H9 (cell line): ENCODE data around the gene TBCEL. TPM values are rescaled to one million over a fixed set of nuclear protein-coding genes. Genes with fewer than 3 reads are reported as not detected.

ENCODE experiments used
- DNase-seq: peaks from one replicate; pipeline ENCODE4 v3.0.0-alpha.2; 2017
- H2AFZ ChIP-seq: one replicate; pipeline ENCODE4 v1.6.1; 2013; ENCODE audit warnings: mild to moderate bottlenecking, low read length, control low read depth, moderate library complexity
- H2AK5ac ChIP-seq: 2 replicates; pipeline ENCODE4 v1.6.1; 2013; ENCODE audit warnings: low read length, control low read depth, mixed read lengths; ENCODE audit not compliant: insufficient read length
- H2BK120ac ChIP-seq: one replicate; pipeline ENCODE4 v1.6.1; 2013; ENCODE audit warnings: low read depth, mild to moderate bottlenecking, low read length, control low read depth, inconsistent platforms; ENCODE audit not compliant: poor library complexity, severe bottlenecking
- H2BK12ac ChIP-seq: 2 replicates; pipeline ENCODE4 v1.6.1; 2013; ENCODE audit warnings: low read length, control low read depth, mixed read lengths, low read depth; ENCODE audit not compliant: insufficient read length
- H2BK15ac ChIP-seq: 2 replicates; pipeline ENCODE4 v1.6.1; 2013; ENCODE audit warnings: low read depth, low read length, control low read depth
- H2BK20ac ChIP-seq: one replicate; pipeline ENCODE4 v1.6.1; 2013; ENCODE audit warnings: low read depth, mild to moderate bottlenecking, low read length, control low read depth, inconsistent platforms; ENCODE audit not compliant: poor library complexity, severe bottlenecking
- H2BK5ac ChIP-seq: 2 replicates; pipeline ENCODE4 v1.6.1; 2013; ENCODE audit warnings: low read length, control low read depth, mixed read lengths; ENCODE audit not compliant: insufficient read length
- H3K14ac ChIP-seq: 2 replicates; pipeline ENCODE4 v1.6.1; 2013; ENCODE audit warnings: low read length, control low read depth; ENCODE audit not compliant: insufficient read depth
- H3K18ac ChIP-seq: 2 replicates; pipeline ENCODE4 v1.6.1; 2013; ENCODE audit warnings: low read depth, mild to moderate bottlenecking, mixed read lengths, low read length, control low read depth; ENCODE audit not compliant: insufficient read length
- H3K23ac ChIP-seq: 2 replicates; pipeline ENCODE4 v1.6.1; 2013; ENCODE audit warnings: low read length, control low read depth, mixed read lengths, low read depth; ENCODE audit not compliant: insufficient read length
- H3K23me2 ChIP-seq: 2 replicates; pipeline ENCODE4 v1.6.1; 2013; ENCODE audit warnings: low read depth, mild to moderate bottlenecking, mixed read lengths, low read length, control low read depth; ENCODE audit not compliant: insufficient read length, poor library complexity, severe bottlenecking
- H3K27ac ChIP-seq: 2 replicates; pipeline ENCODE4 v1.5.1; 2013; ENCODE audit warnings: low read length, control low read depth, mixed read lengths, low read depth; ENCODE audit not compliant: insufficient read length
- H3K27me3 ChIP-seq: 2 replicates; pipeline ENCODE4 v1.6.1; 2013; ENCODE audit warnings: low read length, control low read depth, inconsistent platforms; ENCODE audit not compliant: insufficient read depth
- H3K4ac ChIP-seq: 2 replicates; pipeline ENCODE4 v1.6.1; 2013; ENCODE audit warnings: low read depth, mild to moderate bottlenecking, control low read depth, inconsistent platforms, low read length, moderate library complexity
- H3K4me1 ChIP-seq: 2 replicates; pipeline ENCODE4 v1.6.1; 2013; ENCODE audit warnings: low read length, control low read depth, inconsistent platforms; ENCODE audit not compliant: insufficient read depth
- H3K4me2 ChIP-seq: 2 replicates; pipeline ENCODE4 v1.6.1; 2013; ENCODE audit warnings: low read length, control low read depth, mixed read lengths; ENCODE audit not compliant: insufficient read length, insufficient read depth
- H3K56ac ChIP-seq: 2 replicates; pipeline ENCODE4 v1.6.1; 2013; ENCODE audit warnings: low read depth, mild to moderate bottlenecking, mixed read lengths, low read length, control low read depth; ENCODE audit not compliant: insufficient read length
- H3K79me1 ChIP-seq: 2 replicates; pipeline ENCODE4 v1.6.1; 2013; ENCODE audit warnings: low read depth, mild to moderate bottlenecking, moderate library complexity, low read length, control low read depth, inconsistent platforms; ENCODE audit not compliant: insufficient read depth, poor library complexity, severe bottlenecking
- H3K79me2 ChIP-seq: 2 replicates; pipeline ENCODE4 v1.6.1; 2013; ENCODE audit warnings: low read length, control low read depth, inconsistent platforms; ENCODE audit not compliant: insufficient read depth
- H3K9ac ChIP-seq: 2 replicates; pipeline ENCODE4 v1.6.1; 2013; ENCODE audit warnings: low read length, control low read depth, mixed read lengths; ENCODE audit not compliant: insufficient read length; ENCODE audit errors: extremely low read depth
- H3K9me3 ChIP-seq: one replicate; pipeline ENCODE4 v1.6.1; 2013; ENCODE audit warnings: low read depth, low read length, inconsistent platforms; ENCODE audit not compliant: control insufficient read depth
- H3T11ph ChIP-seq: one replicate; pipeline ENCODE4 v1.6.1; 2013; ENCODE audit warnings: mild to moderate bottlenecking, low read length, control low read depth, inconsistent platforms
- H4K20me1 ChIP-seq: one replicate; pipeline ENCODE4 v1.6.1; 2013; ENCODE audit not compliant: control insufficient read depth, insufficient read length, insufficient read depth
- H4K5ac ChIP-seq: 2 replicates; pipeline ENCODE4 v1.6.1; 2013; ENCODE audit warnings: low read depth, mild to moderate bottlenecking, mixed read lengths, low read length, control low read depth; ENCODE audit not compliant: insufficient read length
- H4K8ac ChIP-seq: replicated peaks from 2 replicates; pipeline ENCODE4 v1.6.1; 2013; ENCODE audit warnings: low read length, control low read depth, mixed read lengths, low read depth; ENCODE audit not compliant: insufficient read length
- H4K91ac ChIP-seq: 2 replicates; pipeline ENCODE4 v1.6.1; 2013; ENCODE audit warnings: low read depth, mild to moderate bottlenecking, moderate library complexity, mixed read lengths, low read length, control low read depth; ENCODE audit not compliant: insufficient read length
- H3K27ac Mint-ChIP-seq, 3 experiments: 2 replicates in 2 of 3; 3 replicates in 1 of 3; pipeline ENCODE4 v1.8.0; 2020 to 2021; ENCODE audit warnings: mixed read lengths in 3 of 3, mild to moderate bottlenecking in 1 of 3, moderate library complexity in 1 of 3
- H3K27me3 Mint-ChIP-seq: 2 replicates; pipeline ENCODE4 v1.8.0; 2021; ENCODE audit warnings: low read depth, mild to moderate bottlenecking, moderate library complexity, mixed read lengths
- H3K36me3 Mint-ChIP-seq, 3 experiments: 2 replicates in 2 of 3; 3 replicates in 1 of 3; pipeline ENCODE4 v1.8.0; 2020 to 2021; ENCODE audit warnings: low read depth in 3 of 3, mixed read lengths in 3 of 3; ENCODE audit not compliant: insufficient read depth in 1 of 3
- H3K4me1 Mint-ChIP-seq, 2 experiments: 2 replicates each; pipeline ENCODE4 v1.8.0; 2020; ENCODE audit warnings: mixed read lengths in 2 of 2
- H3K4me3 Mint-ChIP-seq, 2 experiments: 2 replicates in 1 of 2; 3 replicates in 1 of 2; pipeline ENCODE4 v1.8.0; 2020 to 2021; ENCODE audit warnings: mild to moderate bottlenecking in 2 of 2, mixed read lengths in 2 of 2, moderate library complexity in 1 of 2
- H3K9me3 Mint-ChIP-seq, 2 experiments: 2 replicates in 1 of 2; 3 replicates in 1 of 2; pipeline ENCODE4 v1.8.0; 2020; ENCODE audit warnings: mild to moderate bottlenecking in 2 of 2, mixed read lengths in 2 of 2, moderate library complexity in 1 of 2
- CTCF ChIP-seq: fragments of 200-600 bp; sonication (generic); conservative IDR thresholded peaks from 3 replicates; pipeline ENCODE4 v1.8.0; 2021; ENCODE audit warnings: antibody characterized with exemption, mild to moderate bottlenecking
- WGBS: extraction: QIAGEN DNeasy Blood & Tissue Kit; methylation state at CpG from one replicate; pipeline ENCODE4 v1.1.7; 2013; ENCODE audit warnings: missing lambda C conversion rate, low lambda C conversion rate, mixed read lengths; ENCODE audit not compliant: insufficient read length; ENCODE audit errors: extremely low coverage; 5-methylcytosine and 5-hydroxymethylcytosine counted together
- total RNA-seq: library from RNA; stranded (reverse); gene quantifications from 2 replicates; pipeline ENCODE4 v1.2.1, GENCODE V29; 2021

The TBCEL gene
- total RNA-seq, 1 experiment from 2014 or later, result 17.3 TPM

- H3K14ac ChIP-seq, result no peak overlapping the region
- Mint-ChIP-seq H3K36me3 (0 out of 7 replicates have a peak, but pooled peaks cover 0 to 5% (median 0%) of the 10 kb centered on the region in 3 experiments), H3K9me3 (no peaks in the 10 kb centered on the region), H3K4me1 (no peaks in the 10 kb centered on the region), H3K27ac (no peak overlapping the region), H3K4me3 (no peak overlapping the region), H3K27me3 (peaks cover 1% of the 10 kb centered on the region; the same call in 1 of the 2 replicates)
- no peak overlapping the region for H3K4me2 ChIP-seq
- H3K23ac ChIP-seq, result no peak overlapping the region
- no peak for DNase-seq
- no peaks in the 10 kb centered on the region for H3K79me1 ChIP-seq
- no peak overlapping the region for H4K91ac ChIP-seq
- H3K27ac ChIP-seq, result no peak overlapping the region
- H3K79me2 ChIP-seq, result no peaks in the 10 kb centered on the region
- H4K20me1 ChIP-seq, result no peaks in the 10 kb centered on the region
- no peak overlapping the region for H3K18ac ChIP-seq
- H3K4me1 ChIP-seq, result no peaks in the 10 kb centered on the region
- H2BK20ac ChIP-seq, result no peak overlapping the region
- WGBS, result no CpG with 5 or more reads among the region's 6 CpGs
- no peak overlapping the region for H3K4ac ChIP-seq
- no peaks in the 10 kb centered on the region for H3K23me2 ChIP-seq
- no peak overlapping the region for H2BK5ac ChIP-seq
- H3K56ac ChIP-seq, result no peak overlapping the region
- no peaks in the 10 kb centered on the region for H3K27me3 ChIP-seq
- no peak overlapping the region for H2AFZ ChIP-seq
- H3K9me3 ChIP-seq, result no peaks in the 10 kb centered on the region
- no peak overlapping the region for H4K5ac ChIP-seq
- no peak overlapping the region for H3T11ph ChIP-seq
- H4K8ac ChIP-seq, result no peak overlapping the region
- no peak overlapping the region for H2AK5ac ChIP-seq
- no peak for TF ChIP-seq CTCF
- H2BK120ac ChIP-seq, result no peak overlapping the region
- no peak overlapping the region for H2BK12ac ChIP-seq
- no peak overlapping the region for H3K9ac ChIP-seq
- H2BK15ac ChIP-seq, result no peak overlapping the region
Observed at GRCh38 chr11:121131656-121132055, 107.8 kb downstream of the TBCEL start.
